22Rv1 (cell line): ENCODE results near the gene FATE1.
"Not testable (repeated sequence)": the region's sequence is repeated elsewhere in the genome, so short reads cannot be mapped to it uniquely, and the experiment has no call there.

ENCODE experiments used
- ZFX ChIP-seq: fragments of 450-650 bp; IDR thresholded peaks from 2 replicates; pipeline ENCODE4 v1.6.1; 2017; ENCODE audit warnings: antibody characterized with exemption, borderline replicate concordance
- TF ChIP-seq, protein P1 (sequence below): fragments of 450-650 bp; IDR thresholded peaks from 2 replicates; pipeline ENCODE4 v1.5.1; 2017; ENCODE audit warnings: mild to moderate bottlenecking

GRCh38 chrX:151697082-151697481, 18.8 kb upstream of the FATE1 start:
- TF ChIP-seq, protein P1, sequence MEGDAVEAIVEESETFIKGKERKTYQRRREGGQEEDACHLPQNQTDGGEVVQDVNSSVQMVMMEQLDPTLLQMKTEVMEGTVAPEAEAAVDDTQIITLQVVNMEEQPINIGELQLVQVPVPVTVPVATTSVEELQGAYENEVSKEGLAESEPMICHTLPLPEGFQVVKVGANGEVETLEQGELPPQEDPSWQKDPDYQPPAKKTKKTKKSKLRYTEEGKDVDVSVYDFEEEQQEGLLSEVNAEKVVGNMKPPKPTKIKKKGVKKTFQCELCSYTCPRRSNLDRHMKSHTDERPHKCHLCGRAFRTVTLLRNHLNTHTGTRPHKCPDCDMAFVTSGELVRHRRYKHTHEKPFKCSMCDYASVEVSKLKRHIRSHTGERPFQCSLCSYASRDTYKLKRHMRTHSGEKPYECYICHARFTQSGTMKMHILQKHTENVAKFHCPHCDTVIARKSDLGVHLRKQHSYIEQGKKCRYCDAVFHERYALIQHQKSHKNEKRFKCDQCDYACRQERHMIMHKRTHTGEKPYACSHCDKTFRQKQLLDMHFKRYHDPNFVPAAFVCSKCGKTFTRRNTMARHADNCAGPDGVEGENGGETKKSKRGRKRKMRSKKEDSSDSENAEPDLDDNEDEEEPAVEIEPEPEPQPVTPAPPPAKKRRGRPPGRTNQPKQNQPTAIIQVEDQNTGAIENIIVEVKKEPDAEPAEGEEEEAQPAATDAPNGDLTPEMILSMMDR: not testable (repeated sequence)
- TF ChIP-seq ZFX: not testable (repeated sequence)
